ENCODE data around the gene SGMS1.
"Not testable (repeated sequence)": the region's sequence is repeated elsewhere in the genome, so short reads cannot be mapped to it uniquely, and the experiment has no call there.

The SGMS1 gene

DNA sequence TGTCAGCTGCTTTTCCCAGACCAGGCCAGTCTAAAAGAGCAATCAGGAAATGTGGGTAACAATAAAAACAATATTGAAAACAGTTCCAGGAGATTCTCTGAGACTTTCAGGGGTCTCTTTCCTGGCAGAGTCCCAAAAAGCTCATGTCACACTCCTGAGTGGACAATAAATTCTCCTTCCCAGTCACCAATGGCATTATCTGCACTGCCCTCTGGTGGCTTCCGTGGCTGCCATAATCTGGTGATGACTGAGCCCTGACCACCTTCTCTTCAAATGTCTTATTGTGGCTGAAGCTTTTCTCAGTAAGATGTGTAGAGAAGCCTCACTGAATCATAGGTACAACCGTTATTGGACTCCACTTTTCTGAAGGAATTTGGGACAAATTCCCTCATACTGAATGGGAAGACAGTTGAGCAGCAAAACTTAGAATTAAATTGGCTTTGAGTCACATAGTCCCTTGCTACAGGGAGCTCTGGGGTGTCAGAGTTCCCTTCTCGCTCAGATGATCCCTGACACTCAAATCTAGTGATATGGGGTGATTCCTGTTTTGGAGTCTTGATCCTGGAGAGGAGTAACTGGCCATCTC, 348.0 kb downstream of the SGMS1 start:
- Histone ChIP-seq H3K4me1 (ENCODE audit: control insufficient read depth, insufficient read depth, low read depth, low read length) (peaks cover 3% of the 10 kb centered on the region), H3K9ac (ENCODE audit: low read length) (no peak overlapping the region), H3K27ac (ENCODE audit: low read length, poor library complexity, severe bottlenecking) (no peak overlapping the region), H3K9me3 (ENCODE audit: control insufficient read depth, low read length) (no peaks in the 10 kb centered on the region), H3K79me1 (replicated peaks; ENCODE audit: low read length, poor library complexity, severe bottlenecking) (no peaks in the 10 kb centered on the region), H3K27me3 (ENCODE audit: control insufficient read depth in 1 of 2, insufficient read depth in 1 of 2, low read length in 2 of 2) (peaks cover 6 to 20% of the 10 kb centered on the region in 2 experiments), H2BK5ac (ENCODE audit: low read depth, low read length, poor library complexity, severe bottlenecking) (no peak overlapping the region), H3K4ac (ENCODE audit: low read depth in 1 of 2, low read length in 2 of 2) (no peak overlapping the region), H3K23ac (ENCODE audit: low read length in 2 of 2) (no peak overlapping the region), H3K4me3 (ENCODE audit: insufficient read depth in 1 of 2, low read depth in 1 of 2, low read length in 2 of 2) (no peak overlapping the region), H2BK120ac (ENCODE audit: low read depth, low read length) (no peak overlapping the region), H2BK15ac (ENCODE audit: low read depth, poor library complexity, severe bottlenecking) (no peak overlapping the region), H4K91ac (ENCODE audit: low read length) (no peak overlapping the region), H2AK5ac (ENCODE audit: low read length, severe bottlenecking) (no peak overlapping the region), H3K14ac (ENCODE audit: low read length in 2 of 2) (no peak overlapping the region), H2BK12ac (ENCODE audit: low read length in 2 of 2) (no peak overlapping the region), H3K36me3 (ENCODE audit: control insufficient read depth in 1 of 2, insufficient read depth in 2 of 2, low read depth in 1 of 2, low read length in 2 of 2) (no peaks in the 10 kb centered on the region), H3K4me2 (ENCODE audit: low read length, poor library complexity, severe bottlenecking) (no peak overlapping the region), H3K18ac (ENCODE audit: low read depth in 1 of 2, low read length in 2 of 2) (no peak overlapping the region), H4K8ac (ENCODE audit: low read length) (no peak overlapping the region), H2AFZ (ENCODE audit: low read depth, low read length) (no peak overlapping the region)
- DNase-seq: peak; percentile 10
- 54% methylated on average over 3 of the region's 3 CpGs for WGBS

DNA sequence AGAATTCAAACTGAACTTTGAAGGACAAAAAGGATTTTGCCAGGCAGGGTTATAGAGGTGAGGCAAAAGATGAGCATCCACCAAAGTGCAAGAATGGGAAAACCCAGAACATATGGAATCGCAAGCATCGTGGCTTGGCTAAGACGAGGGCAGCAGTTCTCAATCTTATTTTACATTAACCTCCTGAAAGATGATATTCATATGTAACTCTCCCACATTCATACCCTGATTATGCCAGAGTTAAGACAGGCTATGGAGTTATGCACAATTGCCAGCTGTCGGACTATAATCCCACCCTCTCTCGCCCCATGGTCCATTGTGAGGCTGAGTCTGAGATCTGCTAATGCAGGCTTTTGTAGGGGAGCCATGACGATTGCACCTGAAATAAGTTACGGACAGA, 351.2 kb downstream of the SGMS1 start:
- Histone ChIP-seq H3K27ac (ENCODE audit: low read length, poor library complexity, severe bottlenecking) (no peak overlapping the region), H3K9ac (ENCODE audit: low read length) (no peak overlapping the region), H3K4me2 (ENCODE audit: low read length, poor library complexity, severe bottlenecking) (no peak overlapping the region), H3K9me3 (ENCODE audit: control insufficient read depth, low read length) (no peaks in the 10 kb centered on the region), H3K36me3 (ENCODE audit: control insufficient read depth in 1 of 2, insufficient read depth in 2 of 2, low read depth in 1 of 2, low read length in 2 of 2) (no peaks in the 10 kb centered on the region), H2BK12ac (ENCODE audit: low read length in 2 of 2) (no peak overlapping the region), H3K14ac (ENCODE audit: low read length in 2 of 2) (no peak overlapping the region), H2AK5ac (ENCODE audit: low read length, severe bottlenecking) (no peak overlapping the region), H3K4me3 (ENCODE audit: insufficient read depth in 1 of 2, low read depth in 1 of 2, low read length in 2 of 2) (no peak overlapping the region), H3K4ac (ENCODE audit: low read depth in 1 of 2, low read length in 2 of 2) (no peak overlapping the region), H2BK15ac (ENCODE audit: low read depth, poor library complexity, severe bottlenecking) (no peak overlapping the region), H3K27me3 (ENCODE audit: control insufficient read depth in 1 of 2, insufficient read depth in 1 of 2, low read length in 2 of 2) (peaks cover 6 to 8% of the 10 kb centered on the region in 2 experiments), H3K4me1 (ENCODE audit: control insufficient read depth, insufficient read depth, low read depth, low read length) (no peaks in the 10 kb centered on the region), H2AFZ (ENCODE audit: low read depth, low read length) (no peak overlapping the region), H2BK120ac (ENCODE audit: low read depth, low read length) (no peak overlapping the region), H3K23ac (ENCODE audit: low read length in 2 of 2) (no peak overlapping the region), H4K8ac (ENCODE audit: low read length) (no peak overlapping the region), H2BK5ac (ENCODE audit: low read depth, low read length, poor library complexity, severe bottlenecking) (no peak overlapping the region), H3K79me1 (replicated peaks; ENCODE audit: low read length, poor library complexity, severe bottlenecking) (no peaks in the 10 kb centered on the region), H4K91ac (ENCODE audit: low read length) (no peak overlapping the region), H3K18ac (ENCODE audit: low read depth in 1 of 2, low read length in 2 of 2) (no peak overlapping the region)
- no peak for DNase-seq
- 94% methylated on average over 7 of the region's 7 CpGs for WGBS

DNA sequence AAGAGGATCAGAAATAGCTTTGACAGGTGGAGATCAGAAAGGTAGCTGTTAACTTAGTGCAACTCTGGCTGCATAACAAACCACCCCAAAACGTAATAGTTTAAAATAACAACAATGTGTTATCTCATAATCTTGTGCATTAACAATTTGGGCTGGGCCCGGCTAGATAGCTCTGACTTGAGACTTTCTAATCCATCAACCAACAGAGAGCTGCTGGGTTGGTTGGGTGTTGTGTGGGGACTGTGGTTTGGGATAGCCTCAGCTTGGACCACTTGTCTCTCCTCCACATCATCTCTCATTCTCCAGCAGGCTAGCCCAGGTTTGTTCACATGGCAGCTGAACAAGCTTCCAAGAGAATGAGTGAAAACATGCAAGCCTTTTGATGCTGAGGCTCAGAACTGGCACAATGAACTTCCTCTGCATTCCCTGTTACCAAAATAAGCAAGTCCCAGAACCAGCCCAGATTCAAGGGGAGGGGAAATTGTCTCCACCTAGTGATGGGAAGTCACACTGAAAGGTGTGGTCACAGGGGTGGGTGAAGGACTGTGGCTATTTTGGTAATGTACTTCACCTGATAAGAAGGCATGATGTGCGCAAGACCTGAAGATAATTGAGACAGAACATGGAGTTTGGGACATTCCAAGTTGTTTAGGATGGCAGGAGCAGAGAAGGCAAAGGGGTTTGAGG, 352.0 kb downstream of the SGMS1 start:
- DNase-seq: no peak
- Histone ChIP-seq H2AFZ (ENCODE audit: low read depth, low read length) (no peak overlapping the region), H2BK120ac (ENCODE audit: low read depth, low read length) (no peak overlapping the region), H3K14ac (ENCODE audit: low read length in 2 of 2) (no peak overlapping the region), H3K27ac (ENCODE audit: low read length, poor library complexity, severe bottlenecking) (no peak overlapping the region), H3K4me2 (ENCODE audit: low read length, poor library complexity, severe bottlenecking) (no peak overlapping the region), H3K4ac (ENCODE audit: low read depth in 1 of 2, low read length in 2 of 2) (no peak overlapping the region), H3K36me3 (ENCODE audit: control insufficient read depth in 1 of 2, insufficient read depth in 2 of 2, low read depth in 1 of 2, low read length in 2 of 2) (no peaks in the 10 kb centered on the region), H4K91ac (ENCODE audit: low read length) (no peak overlapping the region), H3K79me1 (replicated peaks; ENCODE audit: low read length, poor library complexity, severe bottlenecking) (no peaks in the 10 kb centered on the region), H2BK15ac (ENCODE audit: low read depth, poor library complexity, severe bottlenecking) (no peak overlapping the region), H3K4me3 (ENCODE audit: insufficient read depth in 1 of 2, low read depth in 1 of 2, low read length in 2 of 2) (no peak overlapping the region), H2BK5ac (ENCODE audit: low read depth, low read length, poor library complexity, severe bottlenecking) (no peak overlapping the region), H3K4me1 (ENCODE audit: control insufficient read depth, insufficient read depth, low read depth, low read length) (no peaks in the 10 kb centered on the region), H3K9ac (ENCODE audit: low read length) (no peak overlapping the region), H2BK12ac (ENCODE audit: low read length in 2 of 2) (no peak overlapping the region), H3K9me3 (ENCODE audit: control insufficient read depth, low read length) (no peaks in the 10 kb centered on the region), H4K8ac (ENCODE audit: low read length) (no peak overlapping the region), H3K27me3 (ENCODE audit: control insufficient read depth in 1 of 2, insufficient read depth in 1 of 2, low read length in 2 of 2) (peaks cover 6 to 7% of the 10 kb centered on the region in 2 experiments), H3K23ac (ENCODE audit: low read length in 2 of 2) (no peak overlapping the region), H2AK5ac (ENCODE audit: low read length, severe bottlenecking) (no peak overlapping the region), H3K18ac (ENCODE audit: low read depth in 1 of 2, low read length in 2 of 2) (no peak overlapping the region)
- WGBS: 97% methylated on average over 2 of the region's 3 CpGs

DNA sequence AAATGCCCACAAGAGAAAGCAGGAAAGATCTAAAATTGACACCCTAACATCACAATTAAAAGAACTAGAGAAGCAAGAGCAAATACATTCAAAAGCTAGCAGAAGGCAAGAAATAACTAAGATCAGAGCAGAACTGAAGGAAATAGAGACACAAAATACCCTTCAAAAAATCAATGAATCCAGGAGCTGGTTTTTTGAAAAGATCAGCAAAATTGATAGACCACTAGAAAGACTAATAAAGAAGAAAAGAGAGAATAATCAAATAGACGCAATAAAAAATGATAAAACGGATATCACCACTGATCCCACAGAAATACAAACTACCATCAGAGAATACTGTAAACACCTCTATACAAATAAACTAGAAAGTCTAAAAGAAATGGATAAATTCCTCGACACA, 355.9 kb downstream of the SGMS1 start:
- H3K18ac ChIP-seq (ENCODE audit: low read depth in 1 of 2, low read length in 2 of 2); H3K14ac ChIP-seq (ENCODE audit: low read length in 2 of 2); H4K8ac ChIP-seq (ENCODE audit: low read length); H2BK5ac ChIP-seq (ENCODE audit: low read depth, low read length, poor library complexity, severe bottlenecking); H3K36me3 ChIP-seq (ENCODE audit: control insufficient read depth in 1 of 2, insufficient read depth in 2 of 2, low read depth in 1 of 2, low read length in 2 of 2); H3K9ac ChIP-seq (ENCODE audit: low read length); H2BK12ac ChIP-seq (ENCODE audit: low read length in 2 of 2); H3K27ac ChIP-seq (ENCODE audit: low read length, poor library complexity, severe bottlenecking); H4K91ac ChIP-seq (ENCODE audit: low read length); H2AFZ ChIP-seq (ENCODE audit: low read depth, low read length); H2BK15ac ChIP-seq (ENCODE audit: low read depth, poor library complexity, severe bottlenecking); H3K4ac ChIP-seq (ENCODE audit: low read depth in 1 of 2, low read length in 2 of 2); DNase-seq; H3K4me2 ChIP-seq (ENCODE audit: low read length, poor library complexity, severe bottlenecking); H3K79me1 ChIP-seq (replicated peaks; ENCODE audit: low read length, poor library complexity, severe bottlenecking); H2BK120ac ChIP-seq (ENCODE audit: low read depth, low read length); H2AK5ac ChIP-seq (ENCODE audit: low read length, severe bottlenecking); H3K23ac ChIP-seq (ENCODE audit: low read length in 2 of 2); H3K27me3 ChIP-seq (ENCODE audit: control insufficient read depth in 1 of 2, insufficient read depth in 1 of 2, low read length in 2 of 2); H3K4me3 ChIP-seq (ENCODE audit: insufficient read depth in 1 of 2, low read depth in 1 of 2, low read length in 2 of 2); H3K9me3 ChIP-seq (ENCODE audit: control insufficient read depth, low read length); H3K4me1 ChIP-seq (ENCODE audit: control insufficient read depth, insufficient read depth, low read depth, low read length): not testable (repeated sequence)
- WGBS: no CpG with 5 or more reads among the region's 3 CpGs
